K562 (cell line): Measurements from ENCODE around the gene PLCB1. TPM values are rescaled to one million over a fixed set of nuclear protein-coding genes. Genes with fewer than 3 reads are reported as not detected.

ENCODE experiments used
- ATAC-seq: fragments of 200-7000 bp; cut with Tn5 transposase; 3 replicates; pipeline ENCODE4 v1.9.1; 2020; ENCODE audit warnings: moderate library complexity
- BruUV-seq: library from RNA; stranded (reverse); fragments of 400-500 nt; replicated peaks from 2 replicates; lab custom pipeline; 2021; lab: Mats Ljungman, UMichigan
- CTCF ChIA-PET: fragments of 300-600 bp; formaldehyde crosslinking; extraction: SDS; loops from one replicate; lab custom pipeline; 2021; ENCODE audit warnings: low intra/inter-chr PET ratio; lab: Yijun Ruan, JAX
- POLR2A ChIA-PET: fragments of 300-600, 350-650 bp; sonication (Branson Sonifier 250); formaldehyde crosslinking; extraction: SDS; loops from one replicate; lab custom pipeline; 2021; ENCODE audit warnings: antibody characterized with exemption, inconsistent platforms; lab: Yijun Ruan, JAX
- DNase-seq, 4 experiments: peaks; one replicate each; pipeline versions ENCODE4 v3.0.0 to v3.0.0-alpha.2; 2011 to 2018; ENCODE audit warnings: low spot score in 3 of 4, mixed read lengths in 3 of 4; ENCODE audit errors: extremely low read depth in 1 of 4
- FAIRE-seq: peaks from 2 replicates; lab custom pipeline; 2011; peaks lifted over from hg19 to GRCh38; lab: Jason Lieb, UNC
- H2AFZ ChIP-seq: 2 replicates; pipeline ENCODE4 v1.6.0; 2011; ENCODE audit warnings: low read depth, low read length, control low read depth, inconsistent platforms
- H3K27ac ChIP-seq: fragments of 200-600 bp; 3 replicates; pipeline ENCODE4 v1.8.0; 2011; ENCODE audit warnings: low read depth, mild to moderate bottlenecking, control low read depth, inconsistent platforms, low read length, moderate library complexity, mixed read lengths; ENCODE audit errors: extremely low read depth
- H3K27me3 ChIP-seq, 2 experiments: fragments of 300-600 bp in 1 of 2; 2 replicates in 1 of 2; 3 replicates in 1 of 2; pipeline versions ENCODE4 v1.6.0 to v1.8.0; 2011; ENCODE audit warnings: inconsistent platforms in 2 of 2, low read length in 2 of 2, mild to moderate bottlenecking in 1 of 2, mixed read lengths in 1 of 2, moderate library complexity in 1 of 2; ENCODE audit not compliant: control insufficient read depth in 2 of 2, insufficient read depth in 2 of 2
- H3K36me3 ChIP-seq: fragments of 300-600 bp; 3 replicates; pipeline ENCODE4 v1.8.0; 2011; ENCODE audit warnings: mild to moderate bottlenecking, low read length, inconsistent platforms; ENCODE audit not compliant: control insufficient read depth, insufficient read depth
- H3K4me1 ChIP-seq, 2 experiments: fragments of 200-600 bp in 1 of 2; replicated peaks in 1 of 2; 2 replicates in 1 of 2; 3 replicates in 1 of 2; pipeline versions ENCODE4 v1.5.1 to v1.8.0; 2011; ENCODE audit warnings: inconsistent platforms in 2 of 2, low read length in 2 of 2, mild to moderate bottlenecking in 1 of 2, mixed read lengths in 1 of 2, moderate library complexity in 1 of 2; ENCODE audit not compliant: control insufficient read depth in 2 of 2, insufficient read depth in 2 of 2
- H3K4me2 ChIP-seq: 2 replicates; pipeline ENCODE4 v1.6.1; 2011; ENCODE audit warnings: low read length, control low read depth, inconsistent platforms, mixed read lengths; ENCODE audit not compliant: insufficient read depth
- H3K4me3 ChIP-seq: fragments of 200-600 bp; sonication (generic), shearing (Covaris generic); 2 replicates; pipeline ENCODE4 v1.5.1; 2016; ENCODE audit warnings: control low read depth, inconsistent platforms
- H3K79me2 ChIP-seq: fragments of 200-600 bp; 3 replicates; pipeline ENCODE4 v1.8.0; 2011; ENCODE audit warnings: low read length, inconsistent platforms; ENCODE audit not compliant: control insufficient read depth, insufficient read depth
- H3K9ac ChIP-seq, 2 experiments: 2 replicates each; pipeline versions ENCODE4 v1.6.0 to v1.6.1; 2011; ENCODE audit warnings: low read depth in 2 of 2, low read length in 2 of 2, control low read depth in 1 of 2, inconsistent platforms in 1 of 2, mild to moderate bottlenecking in 1 of 2, mixed read lengths in 1 of 2; ENCODE audit not compliant: insufficient read depth in 1 of 2
- H3K9me1 ChIP-seq: one replicate; pipeline ENCODE4 v1.6.0; 2011; ENCODE audit warnings: inconsistent platforms, mild to moderate bottlenecking, low read length, moderate library complexity; ENCODE audit not compliant: control insufficient read depth, insufficient read depth
- H3K9me3 ChIP-seq: replicated peaks from 2 replicates; pipeline ENCODE4 v1.5.1; 2011; ENCODE audit warnings: low read depth, low read length, inconsistent platforms; ENCODE audit not compliant: control insufficient read depth, insufficient read depth
- H4K20me1 ChIP-seq: replicated peaks from 2 replicates; pipeline ENCODE4 v1.6.1; 2011; ENCODE audit warnings: low read length, inconsistent platforms, mixed read lengths; ENCODE audit not compliant: control insufficient read depth, insufficient read depth
- THAP7 ChIP-seq: fragments of 250-450 bp; sonication (Bioruptor Pico); IDR thresholded peaks from 2 replicates; pipeline ENCODE4 v1.5.0; 2021
- ZBTB11 ChIP-seq, 3 experiments: fragments of 200-800 bp in 1 of 3; fragments of 250-450 bp in 1 of 3; fragments of 450-650 bp in 1 of 3; sonication (Bioruptor Pico) in 1 of 3; sonication (Bioruptor generic) in 1 of 3; formaldehyde crosslinking in 1 of 3; IDR thresholded peaks; 2 replicates each; pipeline versions ENCODE4 v1.6.1 to v1.8.0; 2016 to 2022; ENCODE audit warnings: mild to moderate bottlenecking in 2 of 3, missing genetic modification characterization in 2 of 3, missing compliant biosample characterization in 1 of 3, moderate library complexity in 1 of 3
- ZNF583 ChIP-seq: fragments of 250-450 bp; sonication (Bioruptor Pico); IDR thresholded peaks from 2 replicates; pipeline ENCODE4 v1.4.0; 2020
- in situ Hi-C: fragments of 300-500 bp; cut with MboI; formaldehyde crosslinking; loops from 4 replicates; pipeline ENCODE4 v1.15.0; 2018; ENCODE audit warnings: inconsistent platforms, mixed read lengths
- intact Hi-C: fragments of 100-400 bp; cut with micrococcal nuclease; formaldehyde crosslinking; loops from 2 replicates; pipeline ENCODE4 v1.14.2; 2022
- polyA plus RNA-seq, 8 experiments: library from polyadenylated mRNA; depleted of rRNA in 4 of 8; stranded (reverse) in 5 of 8; unstranded in 3 of 8; fragments of >200 nt; fragmentation: Nextera tagmentation in 2 of 8; fragmentation: Illumina TruSeq in 1 of 8; extraction: Ambion mirVana in 2 of 8; extraction: Trizol in 1 of 8; gene quantifications; 2 replicates each; pipeline versions ENCODE4 v1.2.1 to v1.2.3, GENCODE V29; 2011 to 2014; ENCODE audit warnings: inconsistent platforms in 1 of 8, missing spikeins in 1 of 8
- total RNA-seq, 7 experiments: library from RNA; depleted of rRNA in 6 of 7; stranded (reverse); fragments of >200 nt in 6 of 7; fragmentation: Illumina TruSeq in 2 of 7; extraction: Trizol in 2 of 7; gene quantifications; 2 replicates each; pipeline versions ENCODE4 v1.2.1 to v1.2.3, GENCODE V29; 2011 to 2021; ENCODE audit warnings: low replicate concordance in 1 of 7

PLCB1 gene
- total and polyA plus RNA-seq, 9 of the 15 experiments (the other 6 are each of a cell fraction or from before 2014, with no cell fraction given) = 0.34 to 3.1 (median 1.3) TPM

GRCh38 chr20:8914421-8914820 is 782.4 kb downstream of the PLCB1 start (continued):
- TF ChIP-seq ZBTB11 (CRISPR knock-in tag; IDR thresholded peaks at IDR 0.05) (no peak), ZNF583 (CRISPR knock-in tag) (no peak)

DNA sequence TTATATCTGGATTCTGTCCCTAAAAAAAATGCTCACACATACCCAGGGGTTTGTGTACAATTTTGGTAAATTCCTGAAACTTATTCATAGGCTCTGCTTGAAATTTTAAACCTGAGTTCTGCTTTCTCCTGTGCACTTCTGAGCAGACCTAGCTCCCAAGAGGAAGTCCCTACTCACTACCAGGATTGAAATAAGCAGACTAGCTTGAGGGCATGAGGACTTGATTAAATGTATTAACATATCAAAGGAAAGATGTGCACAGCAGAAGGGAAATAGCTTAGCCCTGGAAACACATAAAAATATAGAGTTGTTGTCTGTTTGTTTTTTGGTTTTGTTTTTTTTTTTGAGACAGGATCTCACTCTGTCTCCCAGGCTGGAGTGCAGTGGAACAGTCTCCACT is 785.0 kb downstream of the PLCB1 start:
- Histone ChIP-seq H3K4me3 (no peak overlapping the region), H3K79me2 (no peaks in the 10 kb centered on the region), H3K4me1 (no peaks in the 10 kb centered on the region), H3K27me3 (no peaks in the 10 kb centered on the region), H3K27ac (no peak overlapping the region), H3K9me1 (no peaks in the 10 kb centered on the region), H3K9me3 (no peaks in the 10 kb centered on the region), H3K9ac (no peak overlapping the region), H2AFZ (no peak overlapping the region), H3K4me2 (no peak overlapping the region), H3K36me3 (no peaks in the 10 kb centered on the region), H4K20me1 (no peaks in the 10 kb centered on the region)
- FAIRE-seq (no peak), DNase-seq (no peak), ATAC-seq (no peak)
- ChIA-PET CTCF (no interaction called here), POLR2A (no interaction called here)
- no peak for TF ChIP-seq THAP7 (CRISPR knock-in tag)
- intact Hi-C loops (no loop called here), in situ Hi-C loops (no loop called here)
- no TSS peak for BruUV-seq
